GM12878 (cell line): Measurements from ENCODE around the gene CD14. TPM values are rescaled to one million over a fixed set of nuclear protein-coding genes. Genes with fewer than 3 reads are reported as not detected.

Experiments used
- ATAC-seq: fragments of 200-7000 bp; cut with Tn5 transposase; 3 replicates; pipeline ENCODE4 v1.9.1; 2020; ENCODE audit warnings: mild to moderate bottlenecking, moderate library complexity
- BruUV-seq: library from RNA; stranded (reverse); fragments of 400-500 nt; replicated peaks from 2 replicates; lab custom pipeline; 2021; lab: Mats Ljungman, UMichigan
- CTCF ChIA-PET: fragments of 300-600 bp; sonication (Branson Sonifier 250); formaldehyde crosslinking; extraction: SDS; loops from one replicate; lab custom pipeline; 2021; ENCODE audit warnings: inconsistent platforms; lab: Yijun Ruan, JAX
- POLR2A ChIA-PET: fragments of 350-600 bp; formaldehyde crosslinking; extraction: SDS; loops from one replicate; lab custom pipeline; 2021; ENCODE audit warnings: inconsistent platforms; lab: Charles Lee
- RAD21 ChIA-PET: fragments of 300-600 bp; sonication (Branson Sonifier 250); formaldehyde crosslinking; loops from one replicate; lab custom pipeline; 2023; ENCODE audit warnings: antibody characterized with exemption; ENCODE audit not compliant: unreplicated experiment; lab: Charles Lee
- SMC1A ChIA-PET: fragments of 300-600 bp; sonication (Branson Sonifier 250); formaldehyde crosslinking; loops from one replicate; lab custom pipeline; 2023; ENCODE audit not compliant: unreplicated experiment, uncharacterized antibody; lab: Charles Lee
- DNase-seq: peaks from one replicate; pipeline ENCODE4 v3.0.0-alpha.2; 2011; ENCODE audit warnings: low read depth, low spot score
- FAIRE-seq: peaks from 3 replicates; lab custom pipeline; 2011; peaks lifted over from hg19 to GRCh38; lab: Jason Lieb, UNC
- H2AFZ ChIP-seq: 2 replicates; pipeline ENCODE4 v1.6.0; 2011; ENCODE audit warnings: low read depth, low read length, control low read depth; ENCODE audit not compliant: control insufficient read depth
- H3K27ac ChIP-seq: 2 replicates; pipeline ENCODE4 v1.5.1; 2011; ENCODE audit warnings: control low read depth; ENCODE audit not compliant: control insufficient read depth, insufficient read depth
- H3K27me3 ChIP-seq, 2 experiments: replicated peaks in 1 of 2; 2 replicates each; pipeline versions ENCODE4 v1.6.0 to v1.6.1; 2011; ENCODE audit warnings: low read length in 1 of 2; ENCODE audit not compliant: control insufficient read depth in 2 of 2, insufficient read depth in 2 of 2
- H3K36me3 ChIP-seq, 2 experiments: 2 replicates each; pipeline ENCODE4 v1.5.1; 2011; ENCODE audit warnings: low read length in 1 of 2; ENCODE audit not compliant: control insufficient read depth in 2 of 2, insufficient read depth in 2 of 2
- H3K4me1 ChIP-seq: 2 replicates; pipeline ENCODE4 v1.6.1; 2011; ENCODE audit warnings: mild to moderate bottlenecking, low read length, moderate library complexity, mixed read lengths; ENCODE audit not compliant: control insufficient read depth, insufficient read depth
- H3K4me2 ChIP-seq: 2 replicates; pipeline ENCODE4 v1.6.0; 2011; ENCODE audit warnings: control low read depth; ENCODE audit not compliant: control insufficient read depth, insufficient read depth
- H3K4me3 ChIP-seq: fragments of 200-600 bp; sonication (generic); 2 replicates; pipeline ENCODE4 v1.5.1; 2016
- H3K79me2 ChIP-seq: 2 replicates; pipeline ENCODE4 v1.6.0; 2011; ENCODE audit warnings: low read length; ENCODE audit not compliant: control insufficient read depth, insufficient read depth
- H3K9ac ChIP-seq: 2 replicates; pipeline ENCODE4 v1.8.0; 2011; ENCODE audit warnings: low read length, control low read depth, mixed read lengths; ENCODE audit not compliant: control insufficient read depth, insufficient read depth
- H3K9me3 ChIP-seq: replicated peaks from 3 replicates; pipeline ENCODE4 v1.5.1; 2011; ENCODE audit warnings: mild to moderate bottlenecking, low read length; ENCODE audit not compliant: control insufficient read depth, insufficient read depth
- H4K20me1 ChIP-seq: 2 replicates; pipeline ENCODE4 v1.6.0; 2011; ENCODE audit not compliant: control insufficient read depth, insufficient read depth
- ATF2 ChIP-seq: IDR thresholded peaks from 2 replicates; pipeline ENCODE4 v1.6.1; 2012; ENCODE audit warnings: low read length, inconsistent platforms
- BACH1 ChIP-seq: fragments of 450-650 bp; IDR thresholded peaks from 2 replicates; pipeline ENCODE4 v1.6.1; 2017; ENCODE audit warnings: mild to moderate bottlenecking, borderline replicate concordance
- BCL11A ChIP-seq: IDR thresholded peaks from 2 replicates; pipeline ENCODE4 v1.6.1; 2011; ENCODE audit warnings: low read depth, low read length
- CHD4 ChIP-seq: fragments of 200-600 bp; sonication (generic); IDR thresholded peaks from 2 replicates; pipeline ENCODE4 v1.6.1; 2016; ENCODE audit warnings: mild to moderate bottlenecking
- CUX1 ChIP-seq: IDR thresholded peaks from 2 replicates; pipeline ENCODE4 v1.6.1; 2012; ENCODE audit warnings: improper control_type of control experiment, low read depth, low read length; ENCODE audit not compliant: insufficient replicate concordance
- E2F4 ChIP-seq: IDR thresholded peaks from 2 replicates; pipeline ENCODE4 v1.6.1; 2012; ENCODE audit warnings: low read depth, low read length, improper control_type of control experiment
- GABPA ChIP-seq: IDR thresholded peaks from 2 replicates; pipeline ENCODE4 v1.6.1; 2014; ENCODE audit warnings: antibody characterized with exemption, low read depth, mild to moderate bottlenecking, inconsistent platforms
- MTA2 ChIP-seq: fragments of 450-650 bp; IDR thresholded peaks from 2 replicates; pipeline ENCODE4 v1.6.1; 2016; ENCODE audit warnings: low read depth, mild to moderate bottlenecking, moderate library complexity
- MTA3 ChIP-seq: IDR thresholded peaks from 2 replicates; pipeline ENCODE4 v1.6.1; 2012; ENCODE audit warnings: low read length, inconsistent platforms, borderline replicate concordance
- NR2C1 ChIP-seq: fragments of 450-650 bp; IDR thresholded peaks from 2 replicates; pipeline ENCODE4 v1.6.1; 2017; ENCODE audit warnings: antibody characterized with exemption, mild to moderate bottlenecking, moderate library complexity
- NR2C2 ChIP-seq: IDR thresholded peaks from 2 replicates; pipeline ENCODE4 v1.6.1; 2011; ENCODE audit warnings: borderline replicate concordance, low read depth; ENCODE audit not compliant: control insufficient read depth, insufficient read length
- PKNOX1 ChIP-seq: fragments of 450-650 bp; IDR thresholded peaks from 2 replicates; pipeline ENCODE4 v1.6.1; 2016; ENCODE audit warnings: mild to moderate bottlenecking
- STAT3 ChIP-seq: IDR thresholded peaks from 2 replicates; pipeline ENCODE4 v1.6.1; 2011; ENCODE audit warnings: low read depth, low read length, improper control_type of control experiment
- ZNF384 ChIP-seq: IDR thresholded peaks from 2 replicates; pipeline ENCODE4 v1.6.1; 2012; ENCODE audit warnings: low read depth, mild to moderate bottlenecking, low read length, improper control_type of control experiment, borderline replicate concordance
- WGBS: methylation state at CpG from one replicate; pipeline ENCODE4 v1.1.6; 2016; ENCODE audit warnings: low lambda C conversion rate; ENCODE audit not compliant: insufficient replicate concordance, insufficient coverage; ENCODE audit errors: missing lambda C conversion rate; 5-methylcytosine and 5-hydroxymethylcytosine counted together
- in situ Hi-C: fragments of 300-500 bp; cut with MboI; formaldehyde crosslinking; loops from 9 replicates; pipeline ENCODE4 v1.14.3; 2018; ENCODE audit warnings: mixed read lengths
- intact Hi-C: fragments of 100-400 bp; cut with micrococcal nuclease; formaldehyde crosslinking; loops from one replicate; pipeline ENCODE4 v1.14.2; 2022; ENCODE audit not compliant: unreplicated experiment
- polyA plus RNA-seq, 11 experiments: library from polyadenylated mRNA; depleted of rRNA in 4 of 11; unstranded in 6 of 11; stranded (reverse) in 5 of 11; fragments of >200 nt; fragmentation: Nextera tagmentation in 4 of 11; fragmentation: Illumina TruSeq in 1 of 11; extraction: Ambion mirVana in 4 of 11; extraction: Trizol in 1 of 11; gene quantifications; 1 replicate in 1 of 11; 2 replicates in 10 of 11; pipeline versions ENCODE4 v1.2.1 to v1.2.3, GENCODE V29; 2011 to 2016; ENCODE audit warnings: inconsistent platforms in 2 of 11, missing spikeins in 2 of 11, low read depth in 1 of 11
- total RNA-seq, 4 experiments: library from RNA; depleted of rRNA in 3 of 4; stranded (reverse); fragments of >200 nt in 3 of 4; fragmentation: Illumina TruSeq in 1 of 4; extraction: Trizol in 1 of 4; gene quantifications; 2 replicates each; pipeline versions ENCODE4 v1.2.1 to v1.2.3, GENCODE V29; 2013 to 2021

The CD14 gene
- total and polyA plus RNA-seq, 10 of the 15 experiments (the other 5 are each of a cell fraction or from before 2014, with no cell fraction given) = 0.09 to 0.72 (median 0.18) TPM; not detected in 5

- no peak overlapping the region for H3K4me3 ChIP-seq
- DNase-seq (no peak), ATAC-seq (no peak), FAIRE-seq (no peak)
- H3K4me2 ChIP-seq = no peak overlapping the region
- 67% methylated on average over 2 of the region's 2 CpGs for WGBS
- H3K9ac ChIP-seq = no peak overlapping the region
- RAD21 ChIA-PET = no interaction called here
- H3K79me2 ChIP-seq = no peaks in the 10 kb centered on the region
- BruUV-seq = no TSS peak
- in situ Hi-C loops (no loop called here), intact Hi-C loops (no loop called here)
- H3K36me3 ChIP-seq = no peaks in the 10 kb centered on the region
- H3K27ac ChIP-seq = no peak overlapping the region
- POLR2A ChIA-PET = no interaction called here
- H3K4me1 ChIP-seq = no peaks in the 10 kb centered on the region
- CTCF ChIA-PET = no interaction called here
- H3K27me3 ChIP-seq = no peaks in the 10 kb centered on the region
- H3K9me3 ChIP-seq = no peaks in the 10 kb centered on the region
- SMC1A ChIA-PET = no interaction called here
- no peak overlapping the region for H2AFZ ChIP-seq
- H4K20me1 ChIP-seq = no peaks in the 10 kb centered on the region
- TF ChIP-seq CHD4 (no peak), NR2C2 (no peak), GABPA (no peak), STAT3 (no peak), MTA3 (no peak), ATF2 (no peak), ZNF384 (no peak), CUX1 (no peak), PKNOX1 (no peak), NR2C1 (no peak), E2F4 (no peak), BCL11A (no peak), MTA2 (no peak), BACH1 (no peak)
Observed at GRCh38 chr5:140598836-140599235, 34.1 kb downstream of the CD14 start.
